Measurements from ENCODE around the gene PPP1R13B.

DNA sequence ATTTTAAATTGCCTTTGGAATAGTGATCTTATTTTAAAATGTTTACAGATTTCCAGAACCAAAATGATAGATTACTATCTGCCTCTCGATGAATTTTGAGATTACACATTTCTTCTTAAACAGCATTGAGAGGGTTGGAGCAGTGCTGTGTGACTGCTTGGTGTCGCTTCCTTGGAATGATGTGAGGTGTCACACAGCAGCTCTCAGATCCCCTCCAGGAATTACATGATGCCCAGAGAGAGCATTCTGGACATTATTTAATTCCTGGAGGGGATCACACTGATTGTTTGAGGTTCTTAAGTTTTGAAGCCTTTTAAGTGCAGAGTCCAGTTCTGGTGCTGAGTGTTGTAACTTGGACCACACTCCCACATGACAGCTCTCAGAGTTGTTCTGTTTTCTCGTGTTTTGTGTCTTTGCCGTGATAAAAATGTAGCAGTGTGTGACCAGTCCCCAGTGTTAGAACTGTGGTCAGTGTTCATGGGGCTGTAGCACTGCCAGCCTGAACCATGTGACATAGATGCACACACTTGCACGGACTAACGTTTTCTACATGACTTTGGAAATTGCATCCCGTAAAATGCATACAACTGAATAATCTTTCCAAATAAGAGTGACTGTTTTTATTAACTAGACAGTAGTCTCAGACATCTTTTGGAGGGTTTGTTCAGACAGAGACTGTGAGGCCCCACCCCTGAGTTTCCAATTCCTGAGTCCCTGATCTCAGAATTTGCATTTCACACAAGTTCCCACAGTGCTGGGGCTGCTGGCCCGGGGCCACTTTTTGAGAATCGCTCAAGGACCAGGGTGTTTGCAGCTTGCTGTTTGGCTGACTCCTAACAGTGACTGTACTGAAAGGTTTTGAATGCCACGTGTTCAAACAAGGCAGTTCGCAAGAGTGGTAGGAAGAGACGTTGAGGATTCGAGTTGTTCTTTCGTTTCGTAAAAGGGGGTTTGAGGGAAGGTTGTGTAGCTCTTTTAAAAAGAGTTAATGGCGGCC is 158.2 kb downstream of the PPP1R13B start:
- TF ChIP-seq, protein P1, sequence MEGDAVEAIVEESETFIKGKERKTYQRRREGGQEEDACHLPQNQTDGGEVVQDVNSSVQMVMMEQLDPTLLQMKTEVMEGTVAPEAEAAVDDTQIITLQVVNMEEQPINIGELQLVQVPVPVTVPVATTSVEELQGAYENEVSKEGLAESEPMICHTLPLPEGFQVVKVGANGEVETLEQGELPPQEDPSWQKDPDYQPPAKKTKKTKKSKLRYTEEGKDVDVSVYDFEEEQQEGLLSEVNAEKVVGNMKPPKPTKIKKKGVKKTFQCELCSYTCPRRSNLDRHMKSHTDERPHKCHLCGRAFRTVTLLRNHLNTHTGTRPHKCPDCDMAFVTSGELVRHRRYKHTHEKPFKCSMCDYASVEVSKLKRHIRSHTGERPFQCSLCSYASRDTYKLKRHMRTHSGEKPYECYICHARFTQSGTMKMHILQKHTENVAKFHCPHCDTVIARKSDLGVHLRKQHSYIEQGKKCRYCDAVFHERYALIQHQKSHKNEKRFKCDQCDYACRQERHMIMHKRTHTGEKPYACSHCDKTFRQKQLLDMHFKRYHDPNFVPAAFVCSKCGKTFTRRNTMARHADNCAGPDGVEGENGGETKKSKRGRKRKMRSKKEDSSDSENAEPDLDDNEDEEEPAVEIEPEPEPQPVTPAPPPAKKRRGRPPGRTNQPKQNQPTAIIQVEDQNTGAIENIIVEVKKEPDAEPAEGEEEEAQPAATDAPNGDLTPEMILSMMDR (IDR thresholded peaks at IDR 0.05; ENCODE audit: poor library complexity): no peak
- TF ChIP-seq EZH2 (IDR thresholded peaks at IDR 0.05; ENCODE audit: borderline replicate concordance): no peak
